Stimulated activated CD4-positive, alpha-beta T cell treated with anti-CD3 and anti-CD28 coated beads, TNF-alpha, amount 100 ng/mL, for 4 hours (primary cell): ENCODE measurements around the gene RBM22.
"Not testable (repeated sequence)": the region's sequence is repeated elsewhere in the genome, so short reads cannot be mapped to it uniquely, and the experiment has no call there.

Experiments
- DNase-seq, 3 experiments: peaks; one replicate each; pipeline ENCODE4 v3.0.0-alpha.2; 2020; ENCODE audit warnings: low read depth in 3 of 3

The RBM22 gene

GRCh38 chr5:150700594-150701377 lies at the start of gene RBM22:
Gene RBM22 (minus strand): TSS chr5:150701062. CDS start chr5:150700985, 77 bp downstream.
- peak; percentile 77 to 84 (median 82) for DNase-seq

DNA sequence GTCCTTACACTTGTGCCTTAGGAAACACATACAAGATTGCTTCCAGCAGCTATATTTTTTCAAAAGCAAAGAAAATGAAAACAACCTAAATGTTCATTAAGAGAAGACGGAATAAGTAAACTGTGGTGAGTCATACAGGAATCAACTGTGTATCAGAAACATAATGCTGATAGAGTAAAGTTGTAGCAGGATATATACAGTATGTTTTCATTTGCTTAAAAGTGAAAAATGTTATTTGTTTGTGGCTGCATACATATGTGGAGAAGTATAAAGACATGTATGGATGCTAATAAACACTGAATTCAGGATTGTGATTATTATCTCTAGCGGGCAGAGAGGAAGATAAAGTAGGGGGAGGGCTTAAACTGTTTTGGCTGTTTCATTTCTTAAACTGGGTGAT lies 49.6 kb upstream of the RBM22 start:
- DNase-seq = no peak

DNA sequence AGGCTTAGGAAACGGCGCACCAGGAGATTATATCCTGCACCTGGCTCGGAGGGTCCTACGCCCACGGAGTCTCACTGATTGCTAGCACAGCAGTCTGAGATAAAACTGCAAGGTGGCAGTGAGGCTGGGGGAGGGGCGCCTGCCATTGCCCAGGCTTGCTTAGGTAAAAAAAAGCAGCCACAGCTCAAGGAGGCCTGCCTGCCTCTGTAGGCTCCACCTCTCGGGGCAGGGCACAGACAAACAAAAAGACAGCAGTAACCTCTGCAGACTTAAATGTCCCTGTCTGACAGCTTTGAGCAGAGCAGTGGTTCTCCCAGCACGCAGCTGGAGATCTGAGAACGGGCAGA lies 42.3 kb upstream of the RBM22 start:
- not testable (repeated sequence) for DNase-seq

GRCh38 chr5:150742455-150743141 lies 41.7 kb upstream of the RBM22 start:
- DNase-seq = not testable (repeated sequence)

- DNase-seq = no peak
Observed at GRCh38 chr5:150740992-150741391, 40.1 kb upstream of the RBM22 start.

GRCh38 chr5:150738862-150739261 lies 38.0 kb upstream of the RBM22 start:
- no peak for DNase-seq

GRCh38 chr5:150734579-150735384 lies 33.9 kb upstream of the RBM22 start:
- DNase-seq = no peak

DNA sequence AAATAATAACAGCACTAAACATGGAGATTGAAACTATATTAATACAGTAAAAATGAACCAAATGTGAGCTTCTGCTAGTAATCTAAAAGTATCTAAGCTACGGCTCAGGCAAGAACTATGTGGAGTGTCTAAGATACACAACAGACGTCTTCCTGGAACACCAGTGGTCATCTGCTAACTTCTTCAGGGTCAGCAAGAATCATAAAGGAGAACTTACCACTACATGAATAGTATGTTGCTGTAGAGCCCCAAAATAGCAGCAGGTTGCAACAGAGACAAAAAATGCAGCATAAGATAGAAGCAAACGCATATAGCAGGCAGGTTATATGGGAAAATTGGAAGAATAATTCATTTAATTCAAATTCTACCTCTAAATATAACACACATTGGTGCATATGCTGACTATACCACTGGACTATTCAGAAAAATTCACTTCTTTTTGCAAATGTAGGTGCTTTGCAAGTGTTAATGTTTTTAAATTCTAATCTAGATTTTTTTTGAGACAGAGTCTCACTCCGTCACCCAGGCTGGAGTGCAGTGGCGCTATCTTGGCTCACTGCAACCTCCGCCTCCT lies 30.9 kb upstream of the RBM22 start:
- no peak for DNase-seq

DNA sequence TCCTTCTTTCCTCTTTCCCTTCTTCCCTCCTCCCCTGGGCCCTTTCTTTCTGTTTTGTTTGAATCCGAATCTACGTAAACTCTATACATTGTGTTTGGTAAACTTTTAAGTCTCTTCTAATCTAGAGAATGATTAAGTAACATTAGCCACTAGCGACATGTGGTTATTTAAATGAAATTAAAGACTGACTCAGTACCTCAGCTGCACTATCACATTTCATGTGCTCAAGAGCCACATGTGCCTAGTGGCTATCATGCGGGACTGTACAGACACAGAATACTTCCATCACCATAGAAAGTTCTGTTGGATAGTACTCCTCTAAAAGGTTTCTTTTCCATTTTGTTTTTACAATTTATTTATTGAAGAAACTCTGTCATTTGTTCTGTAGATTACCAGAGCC lies 29.0 kb upstream of the RBM22 start:
- no peak for DNase-seq

DNA sequence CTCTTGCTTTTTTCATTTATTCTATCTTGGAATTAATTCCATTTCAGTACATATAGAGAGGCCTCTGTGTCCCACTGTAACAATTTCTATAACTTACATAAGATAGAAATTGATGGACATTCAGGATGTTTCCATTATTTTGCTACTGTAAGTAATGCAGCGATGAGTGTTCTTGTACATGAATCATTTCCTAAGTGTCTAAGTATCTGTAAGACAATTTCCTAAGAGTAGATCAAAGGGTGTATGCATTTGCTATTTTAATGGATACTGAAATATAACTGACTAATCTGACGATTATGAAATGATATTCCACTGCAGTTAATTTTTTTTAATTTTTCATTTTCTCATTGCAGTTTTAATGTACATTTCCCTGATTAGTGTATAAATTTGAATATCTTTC lies 23.0 kb upstream of the RBM22 start:
- no peak for DNase-seq

- no peak for DNase-seq
Observed at GRCh38 chr5:150710165-150710564, 9.3 kb upstream of the RBM22 start.

- DNase-seq = no peak
Observed at GRCh38 chr5:150706776-150707390, 6.0 kb upstream of the RBM22 start.

GRCh38 chr5:150703762-150704161 lies 2.9 kb upstream of the RBM22 start:
- DNase-seq = no peak

GRCh38 chr5:150700246-150700593 lies 642 bp downstream of the RBM22 start:
- DNase-seq = no peak

DNA sequence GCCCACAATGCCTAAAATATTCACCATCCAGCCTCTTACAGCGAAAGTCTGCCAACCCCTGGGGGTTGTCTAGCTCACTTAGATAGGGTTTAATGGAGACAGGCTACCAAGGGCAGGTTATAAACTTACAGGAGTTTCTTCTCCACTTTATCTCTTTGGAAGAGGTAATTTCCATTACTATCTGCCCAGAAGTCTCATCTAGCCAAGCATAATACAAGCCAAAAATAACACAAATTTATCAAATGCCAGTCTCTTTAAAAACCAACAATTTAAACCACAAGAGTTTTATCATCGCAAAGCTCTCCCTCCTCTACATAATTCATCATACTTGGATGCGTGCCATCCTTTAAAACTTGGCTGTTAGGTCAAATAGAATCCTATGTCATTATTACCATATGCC lies 6.2 kb downstream of the RBM22 start:
- DNase-seq = no peak

GRCh38 chr5:150692276-150692675 lies 8.6 kb downstream of the RBM22 start:
- no peak for DNase-seq

GRCh38 chr5:150690760-150691159 lies 10.1 kb downstream of the RBM22 start:
- DNase-seq = no peak

- DNase-seq = no peak
Observed at GRCh38 chr5:150689120-150689519, 11.7 kb downstream of the RBM22 start.

DNA sequence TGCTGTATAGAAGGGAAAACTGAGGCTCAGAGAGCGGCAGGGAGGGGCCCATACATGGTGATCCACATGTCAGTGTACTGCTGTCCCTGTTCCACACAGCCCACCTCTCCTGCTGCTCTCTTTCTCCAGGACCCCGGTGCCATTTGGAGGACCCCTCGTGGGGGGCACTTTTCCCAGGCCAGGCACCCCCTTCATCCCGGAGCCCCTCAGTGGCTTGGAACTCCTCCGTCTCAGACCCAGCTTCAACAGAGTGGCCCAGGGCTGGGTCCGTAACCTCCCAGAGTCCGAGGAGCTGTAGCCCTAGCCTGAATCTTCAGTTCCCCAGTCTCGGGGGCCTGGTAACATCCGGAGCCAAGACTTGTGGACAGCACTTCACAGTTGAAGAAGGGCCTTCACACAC lies 24.3 kb downstream of the RBM22 start:
- DNase-seq = no peak

GRCh38 chr5:150675069-150675468 lies 25.8 kb downstream of the RBM22 start:
- no peak for DNase-seq

GRCh38 chr5:150674341-150674821 lies 26.5 kb downstream of the RBM22 start:
- no peak for DNase-seq

DNA sequence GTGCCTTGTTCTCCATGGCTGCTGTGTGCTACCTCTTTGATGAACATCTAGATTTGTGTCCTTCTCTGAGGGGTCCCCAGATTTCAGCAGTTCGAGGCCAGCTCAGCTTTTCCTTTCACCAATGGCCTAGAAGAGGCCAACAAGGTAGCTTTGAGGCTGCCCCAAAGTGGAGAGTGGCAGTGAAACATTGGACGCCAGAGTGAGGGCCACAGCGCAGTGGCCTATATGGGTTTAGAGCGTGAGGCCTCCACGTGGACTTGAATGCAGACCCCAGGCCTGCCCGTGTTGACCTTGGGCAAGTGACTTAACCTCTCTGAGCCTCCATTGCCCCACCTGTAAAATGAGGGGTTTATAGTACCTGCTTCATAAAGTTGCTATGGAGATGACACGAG lies 28.0 kb downstream of the RBM22 start:
- no peak for DNase-seq
